HL-60 (cell line): ENCODE data around the gene CDC42BPB.

Source experiments
- CTCF ChIP-seq: IDR thresholded peaks from one replicate; pipeline ENCODE4 v1.5.1; 2011; ENCODE audit warnings: low read length, control low read depth, inconsistent platforms; ENCODE audit not compliant: insufficient read depth
- GABPA ChIP-seq: IDR thresholded peaks from 2 replicates; pipeline ENCODE4 v1.6.1; 2012; ENCODE audit warnings: low read depth
- POLR2AphosphoS5 ChIP-seq: IDR thresholded peaks from 2 replicates; pipeline ENCODE4 v1.6.1; 2012; ENCODE audit warnings: low read depth
- REST ChIP-seq: IDR thresholded peaks from 2 replicates; pipeline ENCODE4 v1.6.1; 2012; ENCODE audit warnings: low read depth; ENCODE audit not compliant: insufficient replicate concordance
- SPI1 ChIP-seq: IDR thresholded peaks from 2 replicates; pipeline ENCODE4 v1.6.1; 2012; ENCODE audit warnings: low read depth, mild to moderate bottlenecking, borderline replicate concordance

- TF ChIP-seq CTCF = no peak
- no peak for TF ChIP-seq POLR2AphosphoS5
- no peak for TF ChIP-seq GABPA
- TF ChIP-seq REST = no peak
- TF ChIP-seq SPI1 = no peak
Measured at GRCh38 chr14:102914474-102915291, 142.7 kb downstream of the CDC42BPB start.
